ENCODE results near the gene RAD1.
A peak's percentile ranks its signal among the peaks of the same experiment; 100 is the strongest.

RAD1 gene

DNA sequence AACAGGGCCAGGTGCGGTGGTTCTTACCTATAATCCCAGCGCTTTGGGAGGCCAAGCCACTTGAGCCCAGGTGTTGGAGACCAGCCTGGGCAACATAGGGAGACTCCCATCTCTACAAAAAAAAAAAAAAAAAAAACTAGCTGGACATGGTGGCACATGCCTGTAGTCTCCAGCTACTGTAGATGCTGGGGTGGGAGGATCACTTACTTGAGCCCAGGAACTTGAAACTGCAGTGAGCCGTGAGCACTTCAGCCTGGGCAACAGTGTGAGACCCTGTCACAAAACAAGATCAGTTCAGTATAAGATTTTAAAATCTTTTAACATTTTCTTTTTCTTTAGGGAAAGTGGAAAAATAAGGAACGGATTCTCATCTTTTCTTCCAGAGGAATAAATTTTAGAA is 2.7 kb upstream of the RAD1 start:
- Histone ChIP-seq H2AFZ (ENCODE audit: low read length) (no peak overlapping the region), H3K4me3 (ENCODE audit: low read length, poor library complexity, severe bottlenecking) (peak overlapping the region; percentile 97), H3K9ac (ENCODE audit: low read depth, low read length, poor library complexity, severe bottlenecking) (peak overlapping the region; percentile 91), H3K9me2 (replicated peaks; ENCODE audit: low read depth, low read length) (no peaks in the 10 kb centered on the region), H3K27me3 (ENCODE audit: insufficient read depth, low read length, poor library complexity, severe bottlenecking) (no peaks in the 10 kb centered on the region), H3K4me2 (ENCODE audit: low read depth, low read length, poor library complexity, severe bottlenecking) (peak overlapping the region; percentile 99), H3K9me3 (ENCODE audit: insufficient read depth, low read depth, low read length) (no peaks in the 10 kb centered on the region), H3K4me1 (ENCODE audit: insufficient read depth, low read length, poor library complexity, severe bottlenecking) (peaks cover 48% of the 10 kb centered on the region), H3K36me3 (ENCODE audit: insufficient read depth, low read length) (peaks cover 35% of the 10 kb centered on the region), H3K79me2 (ENCODE audit: insufficient read depth, low read length) (peaks cover 91% of the 10 kb centered on the region), H4K20me1 (ENCODE audit: insufficient read depth, low read length, poor library complexity, severe bottlenecking) (peaks cover 69% of the 10 kb centered on the region), H3F3A (ENCODE audit: low read depth) (no peaks in the 10 kb centered on the region)
- TF ChIP-seq, protein P1, sequence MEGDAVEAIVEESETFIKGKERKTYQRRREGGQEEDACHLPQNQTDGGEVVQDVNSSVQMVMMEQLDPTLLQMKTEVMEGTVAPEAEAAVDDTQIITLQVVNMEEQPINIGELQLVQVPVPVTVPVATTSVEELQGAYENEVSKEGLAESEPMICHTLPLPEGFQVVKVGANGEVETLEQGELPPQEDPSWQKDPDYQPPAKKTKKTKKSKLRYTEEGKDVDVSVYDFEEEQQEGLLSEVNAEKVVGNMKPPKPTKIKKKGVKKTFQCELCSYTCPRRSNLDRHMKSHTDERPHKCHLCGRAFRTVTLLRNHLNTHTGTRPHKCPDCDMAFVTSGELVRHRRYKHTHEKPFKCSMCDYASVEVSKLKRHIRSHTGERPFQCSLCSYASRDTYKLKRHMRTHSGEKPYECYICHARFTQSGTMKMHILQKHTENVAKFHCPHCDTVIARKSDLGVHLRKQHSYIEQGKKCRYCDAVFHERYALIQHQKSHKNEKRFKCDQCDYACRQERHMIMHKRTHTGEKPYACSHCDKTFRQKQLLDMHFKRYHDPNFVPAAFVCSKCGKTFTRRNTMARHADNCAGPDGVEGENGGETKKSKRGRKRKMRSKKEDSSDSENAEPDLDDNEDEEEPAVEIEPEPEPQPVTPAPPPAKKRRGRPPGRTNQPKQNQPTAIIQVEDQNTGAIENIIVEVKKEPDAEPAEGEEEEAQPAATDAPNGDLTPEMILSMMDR (conservative IDR thresholded peaks at IDR 0.05; ENCODE audit: low read length) = no peak
- no peak for TF ChIP-seq EZH2phosphoT487 (IDR thresholded peaks at IDR 0.05; ENCODE audit: borderline replicate concordance)

DNA sequence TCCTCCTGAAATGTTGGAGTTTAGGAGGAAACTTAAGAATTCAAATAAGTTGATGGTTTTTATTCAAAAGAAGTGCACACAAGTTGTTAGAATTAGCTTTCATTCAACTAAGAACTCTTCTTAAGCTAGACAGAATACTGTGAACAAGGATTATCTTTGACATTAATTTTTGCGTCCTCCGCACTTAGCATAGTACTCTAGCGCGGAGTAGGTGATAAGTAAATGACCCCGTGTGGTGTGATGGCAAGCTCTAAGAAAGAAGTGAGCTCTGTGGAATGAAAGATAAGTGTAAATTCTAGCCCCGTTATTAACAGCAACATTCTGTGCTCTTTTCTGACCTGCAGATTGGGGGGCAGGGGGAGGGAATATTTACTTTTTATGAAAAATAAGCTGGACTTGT is 1.2 kb upstream of the RAD1 start:
- Histone ChIP-seq H2AFZ (ENCODE audit: low read length) (no peak overlapping the region), H3F3A (ENCODE audit: low read depth) (no peaks in the 10 kb centered on the region), H3K9me3 (ENCODE audit: insufficient read depth, low read depth, low read length) (no peaks in the 10 kb centered on the region), H3K9ac (ENCODE audit: low read depth, low read length, poor library complexity, severe bottlenecking) (peak overlapping the region; percentile 91), H3K9me2 (replicated peaks; ENCODE audit: low read depth, low read length) (no peaks in the 10 kb centered on the region), H3K4me2 (ENCODE audit: low read depth, low read length, poor library complexity, severe bottlenecking) (peak overlapping the region; percentile 99), H3K4me1 (ENCODE audit: insufficient read depth, low read length, poor library complexity, severe bottlenecking) (peaks cover 51% of the 10 kb centered on the region), H3K4me3 (ENCODE audit: low read length, poor library complexity, severe bottlenecking) (peak overlapping the region; percentile 97), H3K27me3 (ENCODE audit: insufficient read depth, low read length, poor library complexity, severe bottlenecking) (no peaks in the 10 kb centered on the region), H3K79me2 (ENCODE audit: insufficient read depth, low read length) (peaks cover 95% of the 10 kb centered on the region), H4K20me1 (ENCODE audit: insufficient read depth, low read length, poor library complexity, severe bottlenecking) (peaks cover 61% of the 10 kb centered on the region), H3K36me3 (ENCODE audit: insufficient read depth, low read length) (peaks cover 28% of the 10 kb centered on the region)
- TF ChIP-seq, protein P1 (conservative IDR thresholded peaks at IDR 0.05; ENCODE audit: low read length) = no peak
- TF ChIP-seq EZH2phosphoT487 (IDR thresholded peaks at IDR 0.05; ENCODE audit: borderline replicate concordance) = no peak

DNA sequence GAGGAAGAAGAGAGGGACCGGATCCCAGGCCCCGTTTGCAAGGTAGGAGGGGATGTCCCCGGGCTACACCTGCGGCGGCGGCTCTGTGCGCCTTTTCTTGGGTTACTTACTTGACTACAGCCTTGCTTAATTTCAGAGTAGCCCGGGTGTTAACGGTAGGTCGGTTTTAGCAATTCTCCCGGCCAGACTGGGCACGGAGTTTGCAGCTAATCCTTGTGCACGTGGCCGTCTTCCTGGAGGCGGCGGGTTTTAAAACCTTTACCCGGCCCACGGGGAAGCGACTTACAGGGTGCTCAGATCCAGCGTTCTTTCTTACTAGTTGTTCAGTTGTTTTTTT is 520 bp upstream of the RAD1 start:
- H3K4me1 ChIP-seq (ENCODE audit: insufficient read depth, low read length, poor library complexity, severe bottlenecking) = peaks cover 46% of the 10 kb centered on the region
- peak overlapping the region; percentile 91 for H3K9ac ChIP-seq (ENCODE audit: low read depth, low read length, poor library complexity, severe bottlenecking)
- H3K9me3 ChIP-seq (ENCODE audit: insufficient read depth, low read depth, low read length) = no peaks in the 10 kb centered on the region
- no peaks in the 10 kb centered on the region for H3K9me2 ChIP-seq (replicated peaks; ENCODE audit: low read depth, low read length)
- H3K79me2 ChIP-seq (ENCODE audit: insufficient read depth, low read length) = peaks cover 95% of the 10 kb centered on the region
- H3F3A ChIP-seq (ENCODE audit: low read depth) = no peaks in the 10 kb centered on the region
- H3K4me3 ChIP-seq (ENCODE audit: low read length, poor library complexity, severe bottlenecking) = peak overlapping the region; percentile 97
- H2AFZ ChIP-seq (ENCODE audit: low read length) = peak overlapping the region; percentile 70
- peaks cover 28% of the 10 kb centered on the region for H3K36me3 ChIP-seq (ENCODE audit: insufficient read depth, low read length)
- peak overlapping the region; percentile 99 for H3K4me2 ChIP-seq (ENCODE audit: low read depth, low read length, poor library complexity, severe bottlenecking)
- no peaks in the 10 kb centered on the region for H3K27me3 ChIP-seq (ENCODE audit: insufficient read depth, low read length, poor library complexity, severe bottlenecking)
- H4K20me1 ChIP-seq (ENCODE audit: insufficient read depth, low read length, poor library complexity, severe bottlenecking) = peaks cover 61% of the 10 kb centered on the region
- TF ChIP-seq, protein P1 (conservative IDR thresholded peaks at IDR 0.05; ENCODE audit: low read length) = no peak
- TF ChIP-seq EZH2phosphoT487 (IDR thresholded peaks at IDR 0.05; ENCODE audit: borderline replicate concordance) = no peak
